ENCODE results near the gene SLC32A1. TPM values are rescaled to one million over a fixed set of nuclear protein-coding genes. Genes with fewer than 3 reads are reported as not detected.

Gene SLC32A1
- polyA plus RNA-seq, 2 donors: not detected

Other genes starting within 250 kb of the SLC32A1 start
- not detected for gene ADIG, start 143.3 kb upstream of the SLC32A1 start, polyA plus RNA-seq
- gene ARHGAP40, start 122.7 kb upstream of the SLC32A1 start, polyA plus RNA-seq: 10 to 100 TPM; 27.9 to 53.3 TPM
- 1 to 10 TPM; 5.2 to 6.3 TPM for gene ACTR5, start 24.0 kb downstream of the SLC32A1 start, polyA plus RNA-seq
- 1 to 10 TPM; 1.0 to 1.5 TPM for gene PPP1R16B, start 81.2 kb downstream of the SLC32A1 start, polyA plus RNA-seq
- 10 to 100 TPM; 32.6 to 62.0 TPM for gene FAM83D, start 201.9 kb downstream of the SLC32A1 start, polyA plus RNA-seq
- 1 to 10 TPM; 6.5 to 9.6 TPM for gene DHX35, start 237.9 kb downstream of the SLC32A1 start, polyA plus RNA-seq

All from esophagus (tissue), 2 donors.